HUES6 (cell line): ENCODE results near the gene SP7.
A peak's percentile ranks its signal among the peaks of the same experiment; 100 is the strongest.
"Not testable (repeated sequence)": the region's sequence is repeated elsewhere in the genome, so short reads cannot be mapped to it uniquely, and the experiment has no call there.

Source experiments
- H3K27ac ChIP-seq: 2 replicates; pipeline ENCODE4 v1.7.0; 2013; ENCODE audit warnings: low read depth, mild to moderate bottlenecking, low read length, inconsistent platforms
- H3K27me3 ChIP-seq: 2 replicates; pipeline ENCODE4 v1.6.1; 2013; ENCODE audit warnings: low read length; ENCODE audit not compliant: control insufficient read depth, insufficient read depth
- H3K36me3 ChIP-seq: 2 replicates; pipeline ENCODE4 v1.6.1; 2013; ENCODE audit warnings: low read length; ENCODE audit not compliant: control insufficient read depth, insufficient read depth
- H3K4me1 ChIP-seq: 2 replicates; pipeline ENCODE4 v1.6.1; 2013; ENCODE audit warnings: low read length; ENCODE audit not compliant: control insufficient read depth, insufficient read depth
- H3K4me3 ChIP-seq: 2 replicates; pipeline ENCODE4 v1.5.1; 2013; ENCODE audit warnings: low read depth, low read length
- H3K9ac ChIP-seq: one replicate; pipeline ENCODE4 v1.6.1; 2013; ENCODE audit warnings: mild to moderate bottlenecking, low read length
- H3K9me3 ChIP-seq: 2 replicates; pipeline ENCODE4 v1.6.1; 2013; ENCODE audit warnings: low read depth, low read length; ENCODE audit not compliant: control insufficient read depth, insufficient read depth

The SP7 gene

GRCh38 chr12:53313996-53314395, 22.2 kb downstream of the SP7 start:
- H3K9ac ChIP-seq, result no peak overlapping the region
- no peak overlapping the region for H3K27ac ChIP-seq
- no peak overlapping the region for H3K4me3 ChIP-seq
- H3K4me1 ChIP-seq, result no peaks in the 10 kb centered on the region
- no peaks in the 10 kb centered on the region for H3K9me3 ChIP-seq
- no peaks in the 10 kb centered on the region for H3K27me3 ChIP-seq
- H3K36me3 ChIP-seq, result peaks cover 65% of the 10 kb centered on the region

- no peak overlapping the region for H3K27ac ChIP-seq
- no peaks in the 10 kb centered on the region for H3K9me3 ChIP-seq
- H3K36me3 ChIP-seq, result peaks cover 64% of the 10 kb centered on the region
- no peaks in the 10 kb centered on the region for H3K27me3 ChIP-seq
- no peak overlapping the region for H3K9ac ChIP-seq
- H3K4me1 ChIP-seq, result no peaks in the 10 kb centered on the region
- H3K4me3 ChIP-seq, result no peak overlapping the region
Measured at GRCh38 chr12:53308276-53308675, 27.9 kb downstream of the SP7 start.

GRCh38 chr12:53306826-53307225, 29.3 kb downstream of the SP7 start:
- Histone ChIP-seq H3K9me3 (no peaks in the 10 kb centered on the region), H3K9ac (no peak overlapping the region), H3K36me3 (peaks cover 75% of the 10 kb centered on the region), H3K27ac (no peak overlapping the region), H3K27me3 (no peaks in the 10 kb centered on the region), H3K4me1 (no peaks in the 10 kb centered on the region), H3K4me3 (no peak overlapping the region)

GRCh38 chr12:53302903-53303302, 33.3 kb downstream of the SP7 start:
- H3K4me1 ChIP-seq, result peaks cover 9% of the 10 kb centered on the region
- H3K4me3 ChIP-seq, result no peak overlapping the region
- no peaks in the 10 kb centered on the region for H3K27me3 ChIP-seq
- H3K36me3 ChIP-seq, result peaks cover 56% of the 10 kb centered on the region
- H3K27ac ChIP-seq, result no peak overlapping the region
- no peak overlapping the region for H3K9ac ChIP-seq
- no peaks in the 10 kb centered on the region for H3K9me3 ChIP-seq

- H3K4me3 ChIP-seq, result peak overlapping the region; percentile 97
- peaks cover 37% of the 10 kb centered on the region for H3K36me3 ChIP-seq
- H3K9ac ChIP-seq, result peak overlapping the region; percentile 84
- H3K27me3 ChIP-seq, result no peaks in the 10 kb centered on the region
- H3K9me3 ChIP-seq, result no peaks in the 10 kb centered on the region
- peaks cover 13% of the 10 kb centered on the region for H3K4me1 ChIP-seq
- H3K27ac ChIP-seq, result no peak overlapping the region; the same call in 1 of the 2 replicates
Measured at GRCh38 chr12:53300187-53300586, 36.0 kb downstream of the SP7 start.

- H3K4me1 ChIP-seq, result peaks cover 13% of the 10 kb centered on the region
Measured at GRCh38 chr12:53299454-53300180, 36.5 kb downstream of the SP7 start, which contains the start of gene MYG1. Gene MYG1 (plus strand): TSS chr12:53299695. CDS start chr12:53299738, 43 bp downstream.

GRCh38 chr12:53299101-53299453, 37.1 kb downstream of the SP7 start:
- Histone ChIP-seq H3K9me3 (no peaks in the 10 kb centered on the region), H3K4me1 (peaks cover 13% of the 10 kb centered on the region), H3K27me3 (no peaks in the 10 kb centered on the region), H3K9ac (no peak overlapping the region), H3K36me3 (peaks cover 39% of the 10 kb centered on the region), H3K4me3 (peak overlapping the region; percentile 97), H3K27ac (0 out of 2 replicates have a peak overlapping the region, but pooled peaks have one; percentile 18)

More at GRCh38 chr12:53299454-53300180, 36.5 kb downstream of the SP7 start, which contains the start of gene MYG1:
- H3K27me3 ChIP-seq, result no peaks in the 10 kb centered on the region
- H3K4me3 ChIP-seq, result peak within 1 kb of the TSS; percentile 97
- peak within 1 kb of the TSS; percentile 84 for H3K9ac ChIP-seq
- no peaks in the 10 kb centered on the region for H3K9me3 ChIP-seq
- H3K27ac ChIP-seq, result peak within 1 kb of the TSS; percentile 18; the same call in 1 of the 2 replicates
- H3K36me3 ChIP-seq, result peaks cover 36% of the 10 kb centered on the region

- Histone ChIP-seq H3K27me3 (no peaks in the 10 kb centered on the region), H3K36me3 (peaks cover 40% of the 10 kb centered on the region), H3K4me1 (peaks cover 13% of the 10 kb centered on the region), H3K4me3 (no peak overlapping the region), H3K27ac (no peak overlapping the region), H3K9ac (no peak overlapping the region), H3K9me3 (no peaks in the 10 kb centered on the region)
Measured at GRCh38 chr12:53298164-53298563, 38.0 kb downstream of the SP7 start.

GRCh38 chr12:53297106-53297505, 39.0 kb downstream of the SP7 start:
- not testable (repeated sequence) for H3K4me3 ChIP-seq, H3K27ac ChIP-seq, H3K27me3 ChIP-seq, H3K9me3 ChIP-seq, H3K9ac ChIP-seq
- H3K36me3 ChIP-seq, result peaks cover 40% of the 10 kb centered on the region
- H3K4me1 ChIP-seq, result peaks cover 13% of the 10 kb centered on the region

GRCh38 chr12:53295891-53296219, 40.3 kb downstream of the SP7 start:
- Histone ChIP-seq H3K36me3 (peaks cover 42% of the 10 kb centered on the region), H3K9me3 (no peaks in the 10 kb centered on the region), H3K9ac (peak overlapping the region; percentile 90), H3K27ac (peak overlapping the region; percentile 29; the same call in 1 of the 2 replicates), H3K4me3 (peak overlapping the region; percentile 99), H3K27me3 (no peaks in the 10 kb centered on the region), H3K4me1 (peaks cover 13% of the 10 kb centered on the region)

- Histone ChIP-seq H3K4me1 (peaks cover 10% of the 10 kb centered on the region), H3K36me3 (peaks cover 48% of the 10 kb centered on the region), H3K9me3 (no peaks in the 10 kb centered on the region), H3K9ac (peak within 1 kb of the TSS; percentile 90), H3K4me3 (peak within 1 kb of the TSS; percentile 99), H3K27me3 (no peaks in the 10 kb centered on the region), H3K27ac (peak within 1 kb of the TSS; percentile 29; the same call in 1 of the 2 replicates)
Measured at GRCh38 chr12:53295070-53295890, 40.9 kb downstream of the SP7 start, which contains the start of gene PFDN5. Gene PFDN5 (plus strand): TSS chr12:53295542. CDS start chr12:53295568, 26 bp downstream.
